SK-N-SH (cell line): ENCODE results near the gene AGTRAP. TPM values are rescaled to one million over a fixed set of nuclear protein-coding genes. Genes with fewer than 3 reads are reported as not detected.

Experiments used
- CTCF ChIA-PET: fragments of 300-600, 350-600 bp; formaldehyde crosslinking; extraction: SDS; loops from one replicate; lab custom pipeline; 2021; lab: Yijun Ruan, JAX
- POLR2A ChIA-PET: fragments of 350-600 bp; sonication (Branson Sonifier 250); formaldehyde crosslinking; extraction: SDS; loops from one replicate; lab custom pipeline; 2020; ENCODE audit warnings: antibody characterized with exemption, inconsistent platforms; lab: Yijun Ruan, JAX
- DNase-seq: peaks from one replicate; pipeline ENCODE4 v3.0.0; 2012
- H2AFZ ChIP-seq: fragments of 200-600 bp; sonication (generic); 2 replicates; pipeline ENCODE4 v1.8.1; 2016; ENCODE audit warnings: antibody characterized with exemption, mild to moderate bottlenecking, low read depth
- H3F3A ChIP-seq: fragments of 200-600 bp; sonication (generic); replicated peaks from 2 replicates; pipeline ENCODE3; 2016; ENCODE audit warnings: antibody characterized with exemption, mild to moderate bottlenecking; ENCODE audit not compliant: insufficient read depth
- H3K27ac ChIP-seq, 2 experiments: fragments of 200-500 bp in 1 of 2; fragments of 200-600 bp in 1 of 2; sonication (Bioruptor generic) in 1 of 2; sonication (generic), shearing (Covaris generic) in 1 of 2; 2 replicates each; pipeline versions ENCODE4 v1.5.1 to v1.6.1; 2014 to 2016; ENCODE audit warnings: low read depth in 2 of 2, inconsistent platforms in 1 of 2, low read length in 1 of 2, mild to moderate bottlenecking in 1 of 2, mixed read lengths in 1 of 2
- H3K27me3 ChIP-seq: fragments of 200-600 bp; sonication (generic), shearing (Covaris generic); 2 replicates; pipeline ENCODE4 v1.6.1; 2016; ENCODE audit warnings: mixed run types; ENCODE audit not compliant: insufficient read depth
- H3K36me3 ChIP-seq, 2 experiments: fragments of 200-500 bp in 1 of 2; fragments of 200-600 bp in 1 of 2; sonication (Bioruptor generic) in 1 of 2; sonication (generic) in 1 of 2; replicated peaks in 1 of 2; 2 replicates each; pipeline versions ENCODE3 to v1.5.1; 2014 to 2016; ENCODE audit warnings: low read length in 1 of 2, mild to moderate bottlenecking in 1 of 2; ENCODE audit not compliant: insufficient read depth in 2 of 2, control insufficient read depth in 1 of 2
- H3K4me1 ChIP-seq, 2 experiments: fragments of 200-500 bp in 1 of 2; fragments of 200-600 bp in 1 of 2; sonication (Bioruptor generic) in 1 of 2; sonication (generic), shearing (Covaris generic) in 1 of 2; 2 replicates each; pipeline versions ENCODE4 v1.5.1 to v1.6.1; 2014 to 2016; ENCODE audit warnings: low read depth in 1 of 2, low read length in 1 of 2, mixed run types in 1 of 2; ENCODE audit not compliant: insufficient read depth in 2 of 2, control insufficient read depth in 1 of 2
- H3K4me2 ChIP-seq: fragments of 200-600 bp; sonication (generic), shearing (Covaris generic); 2 replicates; pipeline ENCODE4 v1.6.1; 2017; ENCODE audit warnings: mixed run types
- H3K4me3 ChIP-seq, 2 experiments: fragments of 200-500 bp in 1 of 2; fragments of 200-600 bp in 1 of 2; sonication (Bioruptor generic) in 1 of 2; sonication (generic), shearing (Covaris generic) in 1 of 2; 2 replicates each; pipeline versions ENCODE4 v1.5.1 to v1.8.1; 2014 to 2016; ENCODE audit warnings: low read depth in 2 of 2, inconsistent platforms in 1 of 2, low read length in 1 of 2, mild to moderate bottlenecking in 1 of 2, mixed read lengths in 1 of 2, moderate library complexity in 1 of 2
- H3K79me2 ChIP-seq: fragments of 200-600 bp; sonication (generic); 2 replicates; pipeline ENCODE4 v1.8.1; 2017; ENCODE audit warnings: mild to moderate bottlenecking; ENCODE audit not compliant: insufficient read depth
- H3K9ac ChIP-seq: fragments of 200-600 bp; sonication (generic); 2 replicates; pipeline ENCODE4 v1.6.1; 2017; ENCODE audit warnings: mixed run types
- H3K9me2 ChIP-seq: fragments of 200-600 bp; sonication (generic); 2 replicates; pipeline ENCODE4 v1.6.1; 2017; ENCODE audit warnings: mixed run types
- H3K9me3 ChIP-seq: fragments of 200-600 bp; sonication (generic); 2 replicates; pipeline ENCODE4 v1.6.1; 2017; ENCODE audit warnings: mixed run types, mild to moderate bottlenecking, moderate library complexity
- H4K20me1 ChIP-seq: fragments of 200-600 bp; sonication (generic); 2 replicates; pipeline ENCODE4 v1.6.1; 2017; ENCODE audit warnings: mild to moderate bottlenecking, mixed run types; ENCODE audit not compliant: insufficient read depth
- CHD2 ChIP-seq: fragments of 150-350 bp; IDR thresholded peaks from 2 replicates; pipeline ENCODE4 v1.6.1; 2018; ENCODE audit warnings: low read length; ENCODE audit not compliant: partially characterized antibody
- EP300 ChIP-seq, 2 experiments: IDR thresholded peaks; 2 replicates each; pipeline versions ENCODE4 v1.4.0 to v1.6.1; 2012; ENCODE audit warnings: borderline replicate concordance in 1 of 2, low read depth in 1 of 2, low read length in 1 of 2
- EZH2phosphoT487 ChIP-seq: fragments of 200-600 bp; sonication (generic); IDR thresholded peaks from 2 replicates; pipeline ENCODE4 v1.6.1; 2017; ENCODE audit warnings: low read depth, mixed run types, mild to moderate bottlenecking, antibody characterized with exemption, moderate library complexity, borderline replicate concordance
- FOSL2 ChIP-seq: IDR thresholded peaks from 2 replicates; pipeline ENCODE4 v1.4.0; 2012; ENCODE audit warnings: low read depth, mild to moderate bottlenecking, moderate library complexity, borderline replicate concordance
- FOXJ3 ChIP-seq: sonication (generic); formaldehyde crosslinking; IDR thresholded peaks from 2 replicates; pipeline ENCODE4 v1.5.1; 2020; ENCODE audit warnings: mild to moderate bottlenecking, missing genetic modification reagents
- FOXM1 ChIP-seq: IDR thresholded peaks from 2 replicates; pipeline ENCODE4 v1.4.0; 2012; ENCODE audit warnings: low read depth, mild to moderate bottlenecking
- GATA2 ChIP-seq: sonication (generic); formaldehyde crosslinking; IDR thresholded peaks from 2 replicates; pipeline ENCODE4 v1.5.0; 2020; ENCODE audit warnings: mild to moderate bottlenecking, missing genetic modification reagents
- JUND ChIP-seq: IDR thresholded peaks from 2 replicates; pipeline ENCODE4 v1.4.0; 2012
- NFIC ChIP-seq: IDR thresholded peaks from 2 replicates; pipeline ENCODE4 v1.4.0; 2012; ENCODE audit warnings: borderline replicate concordance
- NRF1 ChIP-seq: IDR thresholded peaks from 2 replicates; pipeline ENCODE4 v1.6.1; 2012; ENCODE audit warnings: low read depth, mild to moderate bottlenecking, low read length
- POLR2AphosphoS5 ChIP-seq: IDR thresholded peaks from 2 replicates; pipeline ENCODE4 v1.6.1; 2012; ENCODE audit warnings: low read depth, low read length
- RAD21 ChIP-seq: IDR thresholded peaks from 2 replicates; pipeline ENCODE4 v1.6.1; 2012; ENCODE audit warnings: mild to moderate bottlenecking, low read length
- RCOR1 ChIP-seq: fragments of 150-350 bp; IDR thresholded peaks from 2 replicates; pipeline ENCODE4 v1.6.1; 2017; ENCODE audit warnings: antibody characterized with exemption, low read length
- RFX5 ChIP-seq: IDR thresholded peaks from 2 replicates; pipeline ENCODE4 v1.6.1; 2012; ENCODE audit warnings: mild to moderate bottlenecking, improper control_type of control experiment, low read length
- RXRA ChIP-seq: IDR thresholded peaks from 2 replicates; pipeline ENCODE4 v1.4.0; 2012; ENCODE audit warnings: low read depth, mild to moderate bottlenecking, borderline replicate concordance
- TEAD4 ChIP-seq: IDR thresholded peaks from 2 replicates; pipeline ENCODE4 v1.4.0; 2012; ENCODE audit warnings: mild to moderate bottlenecking, borderline replicate concordance; ENCODE audit not compliant: insufficient read depth
- WGBS: methylation state at CpG from one replicate; pipeline ENCODE4 v1.1.6; 2017; ENCODE audit warnings: low lambda C conversion rate; 5-methylcytosine and 5-hydroxymethylcytosine counted together
- polyA plus RNA-seq, 3 experiments: library from polyadenylated mRNA; depleted of rRNA; stranded (reverse); fragments of >200 nt; gene quantifications; 2 replicates each; pipeline ENCODE4 v1.2.3, GENCODE V29; 2012
- TF ChIP-seq, protein P1 (sequence below): IDR thresholded peaks from 2 replicates; pipeline ENCODE4; 2012
- TF ChIP-seq, protein P2 (sequence below): fragments of 150-350 bp; IDR thresholded peaks from 2 replicates; pipeline ENCODE4 v1.6.1; 2016; ENCODE audit warnings: mild to moderate bottlenecking, low read depth, low read length

The AGTRAP gene
- polyA plus RNA-seq, 1 of the 3 experiments (the other 2 are of a cell fraction) = 66.2 TPM

DNA sequence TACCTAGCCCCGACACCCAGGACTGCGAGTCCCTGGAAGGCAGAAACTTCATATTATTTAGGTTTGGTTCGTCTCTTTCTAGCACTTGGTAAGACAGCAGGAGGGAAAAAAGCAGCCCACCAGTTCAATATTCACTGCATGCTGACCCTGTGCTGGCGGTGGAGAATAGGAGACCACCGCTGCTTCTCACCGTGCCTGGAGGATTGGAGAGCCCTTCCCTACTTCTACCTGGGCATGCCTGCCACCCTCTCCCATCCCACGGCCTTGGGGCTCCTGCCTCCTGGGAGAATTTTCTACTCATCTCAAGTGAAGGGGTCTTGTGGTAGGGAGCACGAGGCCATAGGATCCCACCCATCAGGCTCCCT, 64.4 kb downstream of the AGTRAP start:
- no peaks in the 10 kb centered on the region for H3K9me3 ChIP-seq
- peaks cover 0 to 24% of the 10 kb centered on the region in 2 experiments for H3K36me3 ChIP-seq
- no peaks in the 10 kb centered on the region; the same call in 1 of the 2 replicates for H3K79me2 ChIP-seq
- no peaks in the 10 kb centered on the region for H3K9me2 ChIP-seq
- no peak overlapping the region for H3K27ac ChIP-seq
- TF ChIP-seq FOXJ3 (no peak), NRF1 (no peak), NFIC (no peak), GATA2 (CRISPR knock-in tag) (no peak), FOXM1 (no peak), TEAD4 (no peak), RAD21 (no peak), FOSL2 (no peak), EZH2phosphoT487 (no peak), CHD2 (no peak), JUND (no peak), RCOR1 (no peak), RXRA (no peak), POLR2AphosphoS5 (no peak), RFX5 (no peak), EP300 (IDR thresholded peaks at IDR 0.05; ENCODE audit: borderline replicate concordance in 1 of 2, low read depth in 1 of 2, low read length in 1 of 2) (no peak)
- TF ChIP-seq, protein P1, sequence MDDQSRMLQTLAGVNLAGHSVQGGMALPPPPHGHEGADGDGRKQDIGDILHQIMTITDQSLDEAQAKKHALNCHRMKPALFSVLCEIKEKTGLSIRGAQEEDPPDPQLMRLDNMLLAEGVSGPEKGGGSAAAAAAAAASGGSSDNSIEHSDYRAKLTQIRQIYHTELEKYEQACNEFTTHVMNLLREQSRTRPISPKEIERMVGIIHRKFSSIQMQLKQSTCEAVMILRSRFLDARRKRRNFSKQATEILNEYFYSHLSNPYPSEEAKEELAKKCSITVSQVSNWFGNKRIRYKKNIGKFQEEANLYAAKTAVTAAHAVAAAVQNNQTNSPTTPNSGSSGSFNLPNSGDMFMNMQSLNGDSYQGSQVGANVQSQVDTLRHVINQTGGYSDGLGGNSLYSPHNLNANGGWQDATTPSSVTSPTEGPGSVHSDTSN = no peak
- TF ChIP-seq, protein P2, sequence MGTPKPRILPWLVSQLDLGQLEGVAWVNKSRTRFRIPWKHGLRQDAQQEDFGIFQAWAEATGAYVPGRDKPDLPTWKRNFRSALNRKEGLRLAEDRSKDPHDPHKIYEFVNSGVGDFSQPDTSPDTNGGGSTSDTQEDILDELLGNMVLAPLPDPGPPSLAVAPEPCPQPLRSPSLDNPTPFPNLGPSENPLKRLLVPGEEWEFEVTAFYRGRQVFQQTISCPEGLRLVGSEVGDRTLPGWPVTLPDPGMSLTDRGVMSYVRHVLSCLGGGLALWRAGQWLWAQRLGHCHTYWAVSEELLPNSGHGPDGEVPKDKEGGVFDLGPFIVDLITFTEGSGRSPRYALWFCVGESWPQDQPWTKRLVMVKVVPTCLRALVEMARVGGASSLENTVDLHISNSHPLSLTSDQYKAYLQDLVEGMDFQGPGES = no peak
- H4K20me1 ChIP-seq = no peaks in the 10 kb centered on the region
- ChIA-PET POLR2A (no interaction called here), CTCF (no interaction called here)
- 93% methylated on average over 8 of the region's 8 CpGs for WGBS
- no peak overlapping the region for H2AFZ ChIP-seq
- H3F3A ChIP-seq = no peaks in the 10 kb centered on the region
- H3K9ac ChIP-seq = no peak overlapping the region
- H3K4me2 ChIP-seq = no peak overlapping the region
- peaks cover 21 to 27% of the 10 kb centered on the region in 2 experiments; a peak in 3 of 4 replicates for H3K4me1 ChIP-seq
- H3K4me3 ChIP-seq = no peak overlapping the region
- H3K27me3 ChIP-seq = no peaks in the 10 kb centered on the region
- no peak for DNase-seq

Other genes with a start within 250 kb of the AGTRAP start
- 17.0 and 21.7 TPM in 2 replicates for gene FBXO2, start 81.7 kb upstream of the AGTRAP start, polyA plus RNA-seq (2012; rRNA removed)
- gene FBXO44, start 81.3 kb upstream of the AGTRAP start, polyA plus RNA-seq (2012; rRNA removed) = 42.8 and 52.2 TPM in 2 replicates
- gene FBXO6, start 71.9 kb upstream of the AGTRAP start, polyA plus RNA-seq (2012; rRNA removed) = 7.3 and 8.1 TPM in 2 replicates
- gene MAD2L2, start 55.0 kb upstream of the AGTRAP start, polyA plus RNA-seq (2012; rRNA removed) = 70.0 and 94.0 TPM in 2 replicates
- gene DRAXIN, start 44.4 kb upstream of the AGTRAP start, polyA plus RNA-seq (2012; rRNA removed) = 0.57 and 0.97 TPM in 2 replicates
- 0.10 TPM in 1 of 2 replicates, not detected in the other for gene C1orf167, start 26.1 kb downstream of the AGTRAP start, polyA plus RNA-seq (2012; rRNA removed)
- 5.3 and 7.6 TPM in 2 replicates for gene MTHFR, start 69.8 kb downstream of the AGTRAP start, polyA plus RNA-seq (2012; rRNA removed)
- gene CLCN6, start 70.1 kb downstream of the AGTRAP start, polyA plus RNA-seq (2012; rRNA removed) = 7.4 and 8.3 TPM in 2 replicates
- not detected in 2 replicates for gene NPPA, start 111.6 kb downstream of the AGTRAP start, polyA plus RNA-seq (2012; rRNA removed)
- gene NPPB, start 122.8 kb downstream of the AGTRAP start, polyA plus RNA-seq (2012; rRNA removed) = 0.55 and 0.85 TPM in 2 replicates
- gene KIAA2013, start 190.3 kb downstream of the AGTRAP start, polyA plus RNA-seq (2012; rRNA removed) = 66.1 and 67.9 TPM in 2 replicates
- 204 and 257 TPM in 2 replicates for gene PLOD1, start 198.6 kb downstream of the AGTRAP start, polyA plus RNA-seq (2012; rRNA removed)
- gene MFN2, start 244.3 kb downstream of the AGTRAP start, polyA plus RNA-seq (2012; rRNA removed) = 43.2 and 46.1 TPM in 2 replicates